GM15510 (cell line): ENCODE data around the gene CMBL.

Source experiments
- POLR2A ChIP-seq: IDR thresholded peaks from 3 replicates; pipeline ENCODE4 v1.6.1; 2011; ENCODE audit warnings: borderline replicate concordance; ENCODE audit not compliant: insufficient read length; ENCODE audit errors: extremely low read depth

Gene CMBL

GRCh38 chr5:10232386-10232785, 75.3 kb downstream of the CMBL start:
- TF ChIP-seq POLR2A: no peak

GRCh38 chr5:10229306-10230048, 78.2 kb downstream of the CMBL start:
- TF ChIP-seq POLR2A: no peak

GRCh38 chr5:10228288-10228687, 79.4 kb downstream of the CMBL start:
- TF ChIP-seq POLR2A: no peak
